Measurements from ENCODE around the gene TTLL11.
A peak's percentile ranks its signal among the peaks of the same experiment; 100 is the strongest.

DNA sequence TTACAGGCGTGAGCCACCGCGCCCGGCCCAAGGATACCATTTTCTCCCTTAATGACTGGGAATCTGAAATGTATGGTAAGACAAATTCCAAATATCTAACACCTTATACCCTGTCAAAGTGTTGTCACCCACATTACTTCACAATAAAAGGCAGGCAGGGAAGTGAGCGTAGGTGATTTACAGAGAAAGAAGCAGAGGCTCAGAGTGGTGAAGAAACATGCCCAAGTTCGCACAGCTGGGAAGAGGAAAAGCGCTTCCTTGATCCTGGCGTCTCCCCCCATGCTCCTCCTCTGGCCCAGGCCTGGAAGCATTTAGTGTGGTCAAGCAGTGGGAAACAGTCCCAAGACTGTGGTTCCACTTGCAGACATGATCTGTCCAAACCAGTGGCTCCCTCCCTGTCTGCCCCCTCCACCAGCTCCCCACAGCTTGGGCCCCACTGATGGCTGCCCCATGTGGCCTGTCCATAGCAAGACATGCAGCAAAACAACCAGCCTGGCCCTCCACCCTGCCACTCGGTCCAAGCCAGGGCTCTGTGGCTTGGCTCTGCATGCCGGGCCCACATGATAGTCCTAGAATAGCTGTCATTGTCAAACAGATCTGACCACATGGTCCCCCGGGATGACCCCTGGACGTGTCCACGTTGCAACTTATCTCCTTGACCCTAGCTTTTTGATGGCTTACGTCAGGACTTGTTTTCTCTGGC is 107.2 kb downstream of the TTLL11 start:
- TF ChIP-seq EZH2phosphoT487 (IDR thresholded peaks at IDR 0.05; ENCODE audit: borderline replicate concordance), result no peak
- TF ChIP-seq, protein P1, sequence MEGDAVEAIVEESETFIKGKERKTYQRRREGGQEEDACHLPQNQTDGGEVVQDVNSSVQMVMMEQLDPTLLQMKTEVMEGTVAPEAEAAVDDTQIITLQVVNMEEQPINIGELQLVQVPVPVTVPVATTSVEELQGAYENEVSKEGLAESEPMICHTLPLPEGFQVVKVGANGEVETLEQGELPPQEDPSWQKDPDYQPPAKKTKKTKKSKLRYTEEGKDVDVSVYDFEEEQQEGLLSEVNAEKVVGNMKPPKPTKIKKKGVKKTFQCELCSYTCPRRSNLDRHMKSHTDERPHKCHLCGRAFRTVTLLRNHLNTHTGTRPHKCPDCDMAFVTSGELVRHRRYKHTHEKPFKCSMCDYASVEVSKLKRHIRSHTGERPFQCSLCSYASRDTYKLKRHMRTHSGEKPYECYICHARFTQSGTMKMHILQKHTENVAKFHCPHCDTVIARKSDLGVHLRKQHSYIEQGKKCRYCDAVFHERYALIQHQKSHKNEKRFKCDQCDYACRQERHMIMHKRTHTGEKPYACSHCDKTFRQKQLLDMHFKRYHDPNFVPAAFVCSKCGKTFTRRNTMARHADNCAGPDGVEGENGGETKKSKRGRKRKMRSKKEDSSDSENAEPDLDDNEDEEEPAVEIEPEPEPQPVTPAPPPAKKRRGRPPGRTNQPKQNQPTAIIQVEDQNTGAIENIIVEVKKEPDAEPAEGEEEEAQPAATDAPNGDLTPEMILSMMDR (conservative IDR thresholded peaks at IDR 0.05; ENCODE audit: low read length), result peak; percentile 36; the same call in 1 of the 2 replicates

All from Loucy (cell line).